Measurements from ENCODE around the gene SCN7A.

Gene SCN7A

GRCh38 chr2:166449439-166449838 lies 44.6 kb downstream of the SCN7A start:
- no peak for TF ChIP-seq CTCF (IDR thresholded peaks at IDR 0.05)

- no peak for TF ChIP-seq CTCF (IDR thresholded peaks at IDR 0.05)
Observed at GRCh38 chr2:166448106-166448505, 45.9 kb downstream of the SCN7A start.

- no peak for TF ChIP-seq CTCF (IDR thresholded peaks at IDR 0.05)
Observed at GRCh38 chr2:166444306-166444705, 49.7 kb downstream of the SCN7A start.

- TF ChIP-seq CTCF (IDR thresholded peaks at IDR 0.05), result no peak
Observed at GRCh38 chr2:166440313-166440712, 53.7 kb downstream of the SCN7A start.

- TF ChIP-seq CTCF (IDR thresholded peaks at IDR 0.05), result no peak
Observed at GRCh38 chr2:166439078-166439477, 55.0 kb downstream of the SCN7A start.

GRCh38 chr2:166436976-166437375 lies 57.1 kb downstream of the SCN7A start:
- no peak for TF ChIP-seq CTCF (IDR thresholded peaks at IDR 0.05)

GRCh38 chr2:166436189-166436588 lies 57.9 kb downstream of the SCN7A start:
- TF ChIP-seq CTCF (IDR thresholded peaks at IDR 0.05), result no peak

- no peak for TF ChIP-seq CTCF (IDR thresholded peaks at IDR 0.05)
Observed at GRCh38 chr2:166434491-166434890, 59.6 kb downstream of the SCN7A start.
